CD4-positive, alpha-beta T cell (primary cell): Measurements from ENCODE around the gene RTN4IP1. TPM values are rescaled to one million over a fixed set of nuclear protein-coding genes. Genes with fewer than 3 reads are reported as not detected.

ENCODE experiments used
- ATAC-seq: fragments of 200-7000 bp; cut with Tn5 transposase; one replicate; pipeline ENCODE4 v1.10.0; 2022; ENCODE audit warnings: mild to moderate bottlenecking; ENCODE audit not compliant: poor library complexity
- CTCF ChIA-PET: fragments of 350-600 bp; sonication (Branson Sonifier 250); formaldehyde crosslinking; loops from one replicate; lab custom pipeline; 2021; ENCODE audit warnings: antibody characterized with exemption, inconsistent platforms; lab: Charles Lee
- POLR2A ChIA-PET: fragments of 350-600 bp; sonication (Branson Sonifier 250); formaldehyde crosslinking; loops from one replicate; lab custom pipeline; 2021; ENCODE audit warnings: antibody characterized with exemption, inconsistent platforms; lab: Charles Lee
- DNase-seq, 14 experiments: peaks; one replicate each; pipeline ENCODE4 v3.0.0-alpha.2; 2013 to 2020; ENCODE audit warnings: mixed read lengths in 2 of 14
- H3K27ac ChIP-seq, 2 donors: one replicate each; pipeline versions ENCODE4 v1.5.1 to v1.7.0; 2013; ENCODE audit warnings: low read length in 2 of 2, low read depth in 1 of 2, mild to moderate bottlenecking in 1 of 2
- H3K27me3 ChIP-seq, 2 experiments: 1 replicate in 1 of 2; 2 replicates in 1 of 2; pipeline versions ENCODE4 v1.6.1 to v1.7.0; 2013; ENCODE audit warnings: low read length in 2 of 2, control low read depth in 1 of 2, mild to moderate bottlenecking in 1 of 2, moderate library complexity in 1 of 2; ENCODE audit not compliant: insufficient read depth in 2 of 2, control insufficient read depth in 1 of 2
- H3K36me3 ChIP-seq: one replicate; pipeline ENCODE4 v1.6.1; 2013; ENCODE audit warnings: low read length, control low read depth; ENCODE audit not compliant: insufficient read depth
- H3K4me1 ChIP-seq: one replicate; pipeline ENCODE4 v1.6.1; 2013; ENCODE audit warnings: low read length, control low read depth; ENCODE audit not compliant: insufficient read depth
- H3K4me3 ChIP-seq: one replicate; pipeline ENCODE4 v1.5.1; 2013; ENCODE audit warnings: mild to moderate bottlenecking, low read length, moderate library complexity
- H3K9me3 ChIP-seq, 2 experiments: 1 replicate in 1 of 2; 2 replicates in 1 of 2; pipeline versions ENCODE4 v1.6.1 to v1.7.0; 2013; ENCODE audit warnings: low read length in 2 of 2, mild to moderate bottlenecking in 2 of 2, control low read depth in 1 of 2, moderate library complexity in 1 of 2; ENCODE audit not compliant: control insufficient read depth in 1 of 2, insufficient read depth in 1 of 2
- H3K27ac Mint-ChIP-seq: one replicate; pipeline ENCODE4 v1.8.0; 2020; ENCODE audit warnings: mixed read lengths
- H3K27me3 Mint-ChIP-seq: one replicate; pipeline ENCODE4 v1.8.0; 2021; ENCODE audit warnings: mixed read lengths
- H3K36me3 Mint-ChIP-seq: one replicate; pipeline ENCODE4 v1.8.0; 2021; ENCODE audit warnings: low read depth, mixed read lengths
- H3K4me1 Mint-ChIP-seq: one replicate; pipeline ENCODE4 v1.8.0; 2021; ENCODE audit warnings: low read depth, mixed read lengths
- H3K4me3 Mint-ChIP-seq: one replicate; pipeline ENCODE4 v1.8.0; 2020; ENCODE audit warnings: mild to moderate bottlenecking, mixed read lengths
- H3K9me3 Mint-ChIP-seq: one replicate; pipeline ENCODE4 v1.8.0; 2020; ENCODE audit warnings: mixed read lengths
- intact Hi-C, 2 experiments: fragments of 100-400 bp; cut with DNase I in 1 of 2; cut with micrococcal nuclease in 1 of 2; formaldehyde crosslinking; loops; one replicate each; pipeline versions ENCODE4 v1.15.1 to v1.9.0; 2023 to 2025; cut with DNase I, micrococcal nuclease
- total RNA-seq, 174 experiments: library from RNA in 2 of 174; stranded (reverse) in 2 of 174; gene quantifications; one replicate each; pipeline ENCODE4 v1.2.3 and lab custom pipeline; 2021 to 2026
- TF ChIP-seq, protein P1 (sequence below): fragments of 200-600 bp; IDR thresholded peaks from one replicate; pipeline ENCODE4 v1.8.0; 2022; ENCODE audit warnings: antibody characterized with exemption, mild to moderate bottlenecking

The RTN4IP1 gene
- total RNA-seq, 2 experiments from 2014 or later = 2.4 to 2.5 TPM

DNA sequence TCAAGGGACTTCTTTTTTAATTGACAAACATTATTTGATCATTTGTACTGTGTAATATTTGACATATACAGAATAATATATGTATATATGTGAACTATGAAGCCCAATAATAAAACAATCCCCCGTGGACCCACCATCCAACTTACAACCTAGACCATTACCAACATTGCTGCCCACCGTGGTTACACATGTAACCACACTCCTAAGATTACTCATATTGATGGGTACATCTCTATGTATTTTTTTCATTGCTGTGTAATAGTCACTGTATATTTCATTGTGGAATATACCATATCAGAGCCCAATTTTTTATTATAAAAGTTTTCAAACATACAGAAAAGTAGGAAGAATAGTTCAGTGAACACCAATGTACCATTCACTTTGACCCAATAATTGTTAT lies 94.3 kb downstream of the RTN4IP1 start:
- peaks cover 73% of the 10 kb centered on the region for H3K36me3 ChIP-seq

DNA sequence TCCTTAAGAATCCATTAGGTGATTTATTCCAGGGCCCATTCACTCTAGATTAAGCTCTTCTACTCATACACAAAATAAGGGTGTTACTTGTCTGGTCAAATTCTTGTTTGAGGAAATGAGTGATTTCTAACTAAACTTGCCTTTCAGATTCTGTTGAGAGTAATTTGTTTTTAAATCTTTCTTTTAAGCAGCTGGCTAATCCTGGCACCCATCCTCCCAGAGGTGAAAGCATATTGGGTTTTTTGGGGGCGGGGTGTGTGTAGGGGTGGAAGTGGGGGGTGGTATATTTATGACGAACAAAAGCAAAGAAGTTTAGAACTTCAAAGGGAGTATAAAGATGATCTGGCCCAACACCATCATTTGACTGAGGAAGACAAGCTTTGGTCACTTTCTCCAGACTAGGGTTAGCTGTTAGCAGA lies 94.7 kb downstream of the RTN4IP1 start:
- CTCF ChIA-PET = interaction anchor here (0.6 to 1.7 kb wide), 7 partner anchors 13 to 32 kb away, joined by 3 to 20 read pairs (median 4); no protein-coding TSS in a partner anchor
- ATAC-seq = peak; percentile 49

More for the DNA sequence above, 94.3 kb downstream of the RTN4IP1 start:
- ChIA-PET CTCF (interaction anchor here (1.2 to 1.7 kb wide), 5 partner anchors 13 to 32 kb away, joined by 4 to 20 read pairs (median 7); no protein-coding TSS in a partner anchor), POLR2A (interaction anchor here (2.2 to 3.8 kb wide), 3 partner anchors 9 to 23 kb away, joined by 8 to 23 read pairs (median 21); no protein-coding TSS in a partner anchor)
- intact Hi-C loops = loop anchor here in 1 of 2 experiments (10.0 kb wide), 1 partner anchor 540 kb away; no protein-coding TSS in a partner anchor
- TF ChIP-seq, protein P1, sequence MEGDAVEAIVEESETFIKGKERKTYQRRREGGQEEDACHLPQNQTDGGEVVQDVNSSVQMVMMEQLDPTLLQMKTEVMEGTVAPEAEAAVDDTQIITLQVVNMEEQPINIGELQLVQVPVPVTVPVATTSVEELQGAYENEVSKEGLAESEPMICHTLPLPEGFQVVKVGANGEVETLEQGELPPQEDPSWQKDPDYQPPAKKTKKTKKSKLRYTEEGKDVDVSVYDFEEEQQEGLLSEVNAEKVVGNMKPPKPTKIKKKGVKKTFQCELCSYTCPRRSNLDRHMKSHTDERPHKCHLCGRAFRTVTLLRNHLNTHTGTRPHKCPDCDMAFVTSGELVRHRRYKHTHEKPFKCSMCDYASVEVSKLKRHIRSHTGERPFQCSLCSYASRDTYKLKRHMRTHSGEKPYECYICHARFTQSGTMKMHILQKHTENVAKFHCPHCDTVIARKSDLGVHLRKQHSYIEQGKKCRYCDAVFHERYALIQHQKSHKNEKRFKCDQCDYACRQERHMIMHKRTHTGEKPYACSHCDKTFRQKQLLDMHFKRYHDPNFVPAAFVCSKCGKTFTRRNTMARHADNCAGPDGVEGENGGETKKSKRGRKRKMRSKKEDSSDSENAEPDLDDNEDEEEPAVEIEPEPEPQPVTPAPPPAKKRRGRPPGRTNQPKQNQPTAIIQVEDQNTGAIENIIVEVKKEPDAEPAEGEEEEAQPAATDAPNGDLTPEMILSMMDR = no peak
- peaks cover 24% of the 10 kb centered on the region for H3K4me1 ChIP-seq
- no peaks in the 10 kb centered on the region for H3K27me3 Mint-ChIP-seq
- H3K27ac Mint-ChIP-seq = peak overlapping the region; percentile 17
- no peak overlapping the region for H3K4me3 ChIP-seq
- no peaks in the 10 kb centered on the region for H3K9me3 ChIP-seq
- no peak overlapping the region for H3K4me3 Mint-ChIP-seq
- no peaks in the 10 kb centered on the region for H3K27me3 ChIP-seq
- no peaks in the 10 kb centered on the region for H3K9me3 Mint-ChIP-seq
- H3K4me1 Mint-ChIP-seq = peaks cover 90% of the 10 kb centered on the region
- H3K27ac ChIP-seq = peak overlapping the region in 1 of 2 donors; percentile 11
- H3K36me3 Mint-ChIP-seq = peaks cover 94% of the 10 kb centered on the region
- no peak for DNase-seq
- no peak for ATAC-seq

DNA sequence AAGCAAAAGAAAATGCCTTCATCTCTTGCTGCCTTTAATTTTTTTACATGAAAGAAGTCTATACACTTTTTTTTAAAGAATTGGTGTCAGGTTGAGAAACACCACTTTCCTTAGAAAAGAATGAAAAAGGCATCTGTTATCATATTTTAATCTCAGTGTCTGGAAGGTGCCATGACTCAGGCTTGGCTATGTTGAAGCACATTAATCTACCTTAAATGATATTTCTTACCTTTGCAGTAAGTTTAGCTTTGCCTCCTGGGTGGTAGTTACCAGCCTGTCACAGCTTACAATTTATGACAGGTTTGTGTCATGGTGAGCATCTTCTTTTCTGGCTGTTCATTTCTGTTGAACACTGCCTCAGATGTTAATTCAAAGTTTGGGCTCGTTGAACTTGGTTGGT lies 95.3 kb downstream of the RTN4IP1 start:
- TF ChIP-seq, protein P1 = no peak
- no peaks in the 10 kb centered on the region for H3K27me3 Mint-ChIP-seq
- intact Hi-C loops = loop anchor here in 1 of 2 experiments (10.0 kb wide), 1 partner anchor 539 kb away; no protein-coding TSS in a partner anchor
- peak overlapping the region; percentile 17 for H3K27ac Mint-ChIP-seq
- ChIA-PET POLR2A (interaction anchor here (2.2 to 3.8 kb wide), 3 partner anchors 8 to 22 kb away, joined by 8 to 23 read pairs (median 21); no protein-coding TSS in a partner anchor), CTCF (interaction anchor here (0.6 to 1.7 kb wide), 7 partner anchors 12 to 33 kb away, joined by 3 to 20 read pairs (median 4); no protein-coding TSS in a partner anchor)
- peaks cover 94% of the 10 kb centered on the region for H3K36me3 Mint-ChIP-seq
- peaks cover 90% of the 10 kb centered on the region for H3K4me1 Mint-ChIP-seq
- DNase-seq (no peak), ATAC-seq (peak; percentile 24)
- no peaks in the 10 kb centered on the region for H3K9me3 Mint-ChIP-seq
- Histone ChIP-seq H3K9me3 (no peaks in the 10 kb centered on the region), H3K4me1 (peaks cover 24% of the 10 kb centered on the region), H3K4me3 (no peak overlapping the region), H3K36me3 (peaks cover 74% of the 10 kb centered on the region), H3K27me3 (no peaks in the 10 kb centered on the region), H3K27ac (no peak overlapping the region)
- no peak overlapping the region for H3K4me3 Mint-ChIP-seq

More for the DNA sequence above, 94.7 kb downstream of the RTN4IP1 start:
- peaks cover 90% of the 10 kb centered on the region for H3K4me1 Mint-ChIP-seq
- Histone ChIP-seq H3K4me3 (no peak overlapping the region), H3K27me3 (no peaks in the 10 kb centered on the region), H3K4me1 (peaks cover 24% of the 10 kb centered on the region), H3K36me3 (peaks cover 74% of the 10 kb centered on the region), H3K27ac (no peak overlapping the region), H3K9me3 (no peaks in the 10 kb centered on the region)
- peak overlapping the region; percentile 17 for H3K27ac Mint-ChIP-seq
- H3K36me3 Mint-ChIP-seq = peaks cover 94% of the 10 kb centered on the region
- POLR2A ChIA-PET = interaction anchor here (2.2 to 3.8 kb wide), 3 partner anchors 9 to 23 kb away, joined by 8 to 23 read pairs (median 21); no protein-coding TSS in a partner anchor
- intact Hi-C loops = loop anchor here in 1 of 2 experiments (10.0 kb wide), 1 partner anchor 540 kb away; no protein-coding TSS in a partner anchor
- TF ChIP-seq, protein P1 = no peak
- no peaks in the 10 kb centered on the region for H3K9me3 Mint-ChIP-seq
- H3K27me3 Mint-ChIP-seq = no peaks in the 10 kb centered on the region
- peak in 5 of 14 experiments; percentile 28 to 55 (median 46) for DNase-seq
- no peak overlapping the region for H3K4me3 Mint-ChIP-seq
